Neural progenitor cell (in vitro differentiated cells): ENCODE results near the gene FOXN4. TPM values are rescaled to one million over a fixed set of nuclear protein-coding genes. Genes with fewer than 3 reads are reported as not detected.

Experiments
- DNase-seq: peaks from one replicate; pipeline ENCODE4 v3.0.0-alpha.2; 2016; ENCODE audit warnings: low spot score
- H2AFZ ChIP-seq: fragments of 200-600 bp; sonication (generic); replicated peaks from 2 replicates; pipeline ENCODE4 v1.6.1; 2016; ENCODE audit warnings: antibody characterized with exemption
- H3F3A ChIP-seq: fragments of 200-600 bp; sonication (generic); 2 replicates; pipeline ENCODE4 v1.6.1; 2016; ENCODE audit warnings: antibody characterized with exemption, low read depth
- H3K27ac ChIP-seq: fragments of 200-600 bp; sonication (generic); 2 replicates; pipeline ENCODE4 v1.5.1; 2016; ENCODE audit warnings: mild to moderate bottlenecking
- H3K27me3 ChIP-seq: fragments of 200-600 bp; sonication (generic); 2 replicates; pipeline ENCODE4 v1.6.1; 2016; ENCODE audit warnings: mild to moderate bottlenecking, moderate library complexity
- H3K36me3 ChIP-seq: fragments of 200-600 bp; sonication (generic); 2 replicates; pipeline ENCODE4 v1.5.1; 2016
- H3K4me1 ChIP-seq: fragments of 200-600 bp; sonication (generic); 2 replicates; pipeline ENCODE4 v1.6.1; 2016; ENCODE audit warnings: mixed run types
- H3K4me2 ChIP-seq: fragments of 200-600 bp; sonication (generic); 2 replicates; pipeline ENCODE4 v1.6.1; 2016
- H3K4me3 ChIP-seq: fragments of 200-600 bp; sonication (generic); 2 replicates; pipeline ENCODE4 v1.5.1; 2016
- H3K79me2 ChIP-seq: fragments of 200-600 bp; sonication (generic); 2 replicates; pipeline ENCODE4 v1.6.1; 2016; ENCODE audit warnings: low read depth
- H3K9ac ChIP-seq: fragments of 200-600 bp; sonication (generic); 2 replicates; pipeline ENCODE4 v1.6.1; 2016
- H3K9me3 ChIP-seq: fragments of 200-600 bp; sonication (generic); 2 replicates; pipeline ENCODE4 v1.5.1; 2016; ENCODE audit warnings: low read depth
- H4K20me1 ChIP-seq: fragments of 200-600 bp; sonication (generic); 2 replicates; pipeline ENCODE4 v1.6.1; 2016; ENCODE audit warnings: low read depth
- H3K27ac Mint-ChIP-seq: 3 replicates; pipeline ENCODE4 v1.8.0; 2021; ENCODE audit warnings: mixed read lengths
- H3K27me3 Mint-ChIP-seq: 2 replicates; pipeline ENCODE4 v1.8.0; 2022; ENCODE audit warnings: low read depth, mild to moderate bottlenecking, inconsistent platforms, moderate library complexity, mixed read lengths; ENCODE audit not compliant: insufficient read depth
- H3K36me3 Mint-ChIP-seq: 3 replicates; pipeline ENCODE4 v1.8.0; 2021; ENCODE audit warnings: mixed read lengths
- H3K4me1 Mint-ChIP-seq: 3 replicates; pipeline ENCODE4 v1.8.0; 2021; ENCODE audit warnings: mixed read lengths
- H3K4me3 Mint-ChIP-seq: 3 replicates; pipeline ENCODE4 v1.8.0; 2021; ENCODE audit warnings: mild to moderate bottlenecking, moderate library complexity, mixed read lengths
- H3K9me3 Mint-ChIP-seq: 3 replicates; pipeline ENCODE4 v1.8.0; 2020; ENCODE audit warnings: mixed read lengths
- CTCF ChIP-seq: fragments of 200-600 bp; sonication (generic); IDR thresholded peaks from 2 replicates; pipeline ENCODE4 v1.5.1; 2017; ENCODE audit warnings: antibody characterized with exemption, mild to moderate bottlenecking
- EZH2 ChIP-seq: fragments of 200-600 bp; sonication (generic); IDR thresholded peaks from 2 replicates; pipeline ENCODE4 v1.6.1; 2017; ENCODE audit warnings: antibody characterized with exemption, mild to moderate bottlenecking, moderate library complexity
- EZH2phosphoT487 ChIP-seq: fragments of 200-600 bp; sonication (generic); IDR thresholded peaks from 2 replicates; pipeline ENCODE4 v1.6.1; 2017; ENCODE audit warnings: antibody characterized with exemption
- total RNA-seq: library from RNA; depleted of rRNA; stranded (reverse); fragments of >200 nt; gene quantifications from 2 replicates; pipeline ENCODE4 v1.2.3, GENCODE V29; 2015; ENCODE audit warnings: low replicate concordance

Gene FOXN4
- total RNA-seq, 1 donor from 2014 or later: not detected

GRCh38 chr12:109293106-109293505, 16.0 kb downstream of the FOXN4 start:
- no peak overlapping the region for H3K4me3 Mint-ChIP-seq
- H3K9me3 Mint-ChIP-seq: no peaks in the 10 kb centered on the region
- peaks cover 23% of the 10 kb centered on the region for H3F3A ChIP-seq
- H3K9ac ChIP-seq: no peak overlapping the region
- peaks cover 19% of the 10 kb centered on the region for H3K4me1 ChIP-seq
- no peak overlapping the region for H3K4me2 ChIP-seq
- H3K4me1 Mint-ChIP-seq: peaks cover 28% of the 10 kb centered on the region
- no peaks in the 10 kb centered on the region for H3K9me3 ChIP-seq
- no peak overlapping the region for H3K27ac ChIP-seq
- H3K4me3 ChIP-seq: no peak overlapping the region
- no peaks in the 10 kb centered on the region for H3K36me3 Mint-ChIP-seq
- peak overlapping the region; percentile 42 for H2AFZ ChIP-seq
- no peaks in the 10 kb centered on the region for H3K79me2 ChIP-seq
- peak overlapping the region; percentile 87 for H3K27ac Mint-ChIP-seq
- no peak for TF ChIP-seq EZH2
- TF ChIP-seq CTCF: no peak
- TF ChIP-seq EZH2phosphoT487: no peak
- H3K27me3 Mint-ChIP-seq: peaks cover 20% of the 10 kb centered on the region
- no peaks in the 10 kb centered on the region for H3K36me3 ChIP-seq
- no peak for DNase-seq
- H3K27me3 ChIP-seq: no peaks in the 10 kb centered on the region
- H4K20me1 ChIP-seq: no peaks in the 10 kb centered on the region

GRCh38 chr12:109292342-109292711, 16.8 kb downstream of the FOXN4 start:
- Mint-ChIP-seq H3K36me3 (no peaks in the 10 kb centered on the region), H3K9me3 (no peaks in the 10 kb centered on the region), H3K4me3 (no peak overlapping the region), H3K27me3 (peaks cover 20% of the 10 kb centered on the region), H3K4me1 (peaks cover 28% of the 10 kb centered on the region), H3K27ac (no peak overlapping the region)
- Histone ChIP-seq H3K4me2 (peak overlapping the region; percentile 67), H3K9ac (no peak overlapping the region), H2AFZ (peak overlapping the region; percentile 18), H3K79me2 (no peaks in the 10 kb centered on the region), H3K9me3 (no peaks in the 10 kb centered on the region), H3K4me1 (peaks cover 19% of the 10 kb centered on the region), H3K36me3 (no peaks in the 10 kb centered on the region), H3K27me3 (no peaks in the 10 kb centered on the region), H3K4me3 (no peak overlapping the region), H3K27ac (no peak overlapping the region), H3F3A (peaks cover 23% of the 10 kb centered on the region), H4K20me1 (no peaks in the 10 kb centered on the region)
- DNase-seq: no peak
- no peak for TF ChIP-seq CTCF
- TF ChIP-seq EZH2: no peak
- no peak for TF ChIP-seq EZH2phosphoT487

GRCh38 chr12:109291521-109292341, 17.4 kb downstream of the FOXN4 start:
- H3F3A ChIP-seq: peaks cover 23% of the 10 kb centered on the region
- no peaks in the 10 kb centered on the region for H3K27me3 ChIP-seq
- peaks cover 19% of the 10 kb centered on the region for H3K4me1 ChIP-seq
- H3K27ac ChIP-seq: peak overlapping the region; percentile 80
- peak overlapping the region; percentile 18 for H3K4me3 Mint-ChIP-seq
- H2AFZ ChIP-seq: peak overlapping the region; percentile 18
- no peaks in the 10 kb centered on the region for H3K36me3 Mint-ChIP-seq
- H3K9me3 Mint-ChIP-seq: no peaks in the 10 kb centered on the region
- no peak overlapping the region for H3K4me3 ChIP-seq
- H3K27ac Mint-ChIP-seq: peak overlapping the region; percentile 87
- H3K27me3 Mint-ChIP-seq: peaks cover 21% of the 10 kb centered on the region
- H3K9ac ChIP-seq: no peak overlapping the region
- DNase-seq: peak; percentile 96
- H4K20me1 ChIP-seq: no peaks in the 10 kb centered on the region
- no peaks in the 10 kb centered on the region for H3K9me3 ChIP-seq
- H3K4me2 ChIP-seq: peak overlapping the region; percentile 67
- H3K4me1 Mint-ChIP-seq: peaks cover 28% of the 10 kb centered on the region
- H3K36me3 ChIP-seq: no peaks in the 10 kb centered on the region
- no peaks in the 10 kb centered on the region for H3K79me2 ChIP-seq
- TF ChIP-seq EZH2: no peak
- no peak for TF ChIP-seq CTCF
